ENCODE results near the gene PHYKPL. TPM values are rescaled to one million over a fixed set of nuclear protein-coding genes. Genes with fewer than 3 reads are reported as not detected.

PHYKPL gene
- total and polyA plus RNA-seq, 2 of the 13 experiments (the other 11 are each of a cell fraction or from before 2014, with no cell fraction given), result 18.0 to 78.6 TPM

- TF ChIP-seq ZBTB44 (CRISPR knock-in tag; IDR thresholded peaks at IDR 0.05), result no peak; the same call in 1 of the 2 replicates
- TF ChIP-seq FOXA3 (CRISPR knock-in tag; IDR thresholded peaks at IDR 0.05), result 0 out of 2 replicates have a peak, but pooled peaks have one; percentile 8
- TF ChIP-seq TCF7 (IDR thresholded peaks at IDR 0.05; ENCODE audit: low read depth), result no peak
- TF ChIP-seq SMAD1 (CRISPR knock-in tag; IDR thresholded peaks at IDR 0.05; ENCODE audit: borderline replicate concordance, low read depth), result no peak
- no peak for TF ChIP-seq ZNF552 (CRISPR knock-in tag; IDR thresholded peaks at IDR 0.05; ENCODE audit: borderline replicate concordance)
- TF ChIP-seq KAT7 (CRISPR knock-in tag; IDR thresholded peaks at IDR 0.05; ENCODE audit: borderline replicate concordance), result no peak
- peak; percentile 31; the same call in 1 of the 2 replicates for TF ChIP-seq ARHGAP35 (CRISPR knock-in tag; IDR thresholded peaks at IDR 0.05; ENCODE audit: borderline replicate concordance)
- peak; percentile 63 for TF ChIP-seq IKZF4 (CRISPR knock-in tag; IDR thresholded peaks at IDR 0.05; ENCODE audit: borderline replicate concordance, low read depth, not compliant biosample characterization)
- no peak for TF ChIP-seq ZNF800 (CRISPR knock-in tag; IDR thresholded peaks at IDR 0.05)
- TF ChIP-seq SP4 (CRISPR knock-in tag; IDR thresholded peaks at IDR 0.05), result no peak
- no peak for TF ChIP-seq TARDBP (CRISPR knock-in tag; IDR thresholded peaks at IDR 0.05)
- TF ChIP-seq AHDC1 (CRISPR knock-in tag; IDR thresholded peaks at IDR 0.05; ENCODE audit: borderline replicate concordance), result no peak
- TF ChIP-seq RBM22 (optimal IDR thresholded peaks at IDR 0.05; ENCODE audit: low read length), result no peak
- TF ChIP-seq RAD51 (IDR thresholded peaks at IDR 0.05; ENCODE audit: borderline replicate concordance), result no peak
- TF ChIP-seq FOXC1 (CRISPR knock-in tag; IDR thresholded peaks at IDR 0.05; ENCODE audit: borderline replicate concordance), result no peak
- TF ChIP-seq EP300 (IDR thresholded peaks at IDR 0.05; ENCODE audit: low read depth in 2 of 2, low read length in 2 of 2), result no peak
- no peak for TF ChIP-seq EP300 (CRISPR knock-in tag; IDR thresholded peaks at IDR 0.05; ENCODE audit: borderline replicate concordance)
- no peak for TF ChIP-seq PLRG1 (conservative IDR thresholded peaks at IDR 0.05)
- no peak for TF ChIP-seq MAZ (IDR thresholded peaks at IDR 0.05; ENCODE audit: borderline replicate concordance, low read depth, low read length)
- TF ChIP-seq MAZ (CRISPR knock-in tag; IDR thresholded peaks at IDR 0.05; ENCODE audit: low read depth), result peak; percentile 46; the same call in 1 of the 2 replicates
Measured at GRCh38 chr5:178163772-178164735, 68.5 kb downstream of the PHYKPL start (continued).
